ENCODE results near the gene CACNA1I.
"Not testable (repeated sequence)": the region's sequence is repeated elsewhere in the genome, so short reads cannot be mapped to it uniquely, and the experiment has no call there.

Gene CACNA1I
- 1.1 to 111 (median 33.2) reads per million in 9 experiments for total RNA-seq

DNA sequence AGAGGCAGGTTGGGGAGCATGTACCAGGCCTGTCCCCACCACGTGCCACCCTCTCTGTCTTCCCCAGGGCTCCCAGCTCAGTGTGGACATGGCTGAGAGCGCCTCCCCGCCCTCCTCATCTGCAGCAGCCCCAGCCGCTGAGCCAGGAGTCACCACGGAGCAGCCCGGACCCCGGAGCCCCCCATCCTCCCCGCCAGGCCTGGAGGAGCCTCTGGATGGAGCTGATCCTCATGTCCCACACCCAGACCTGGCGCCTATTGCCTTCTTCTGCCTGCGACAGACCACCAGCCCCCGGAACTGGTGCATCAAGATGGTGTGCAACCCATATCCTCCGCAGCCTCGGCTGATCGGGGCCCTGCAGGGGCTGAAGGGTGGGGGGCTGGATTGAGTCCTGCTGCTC is at the start of gene CACNA1I:
Gene CACNA1I (plus strand): TSS at position 89 of the 400 bp plus-strand sequence. CDS start 0 bp downstream, at position 89.
- H3K9me3 Mint-ChIP-seq: peaks cover 2 to 3% of the 10 kb centered on the region in 2 donors
- H3K4me1 Mint-ChIP-seq (ENCODE audit: low read depth in 2 of 2): peaks cover 7 to 15% of the 10 kb centered on the region in 2 donors
- DNase-seq (no peak), ATAC-seq (replicated peaks) (no peak)
- no peak within 1 kb of the TSS for H3K4me3 Mint-ChIP-seq
- H3K36me3 Mint-ChIP-seq (ENCODE audit: insufficient read depth): peaks cover 4% of the 10 kb centered on the region
- no peak within 1 kb of the TSS for H3K27ac Mint-ChIP-seq
- H3K27me3 Mint-ChIP-seq: peaks cover 9 to 27% of the 10 kb centered on the region in 2 donors

- H3K4me1 Mint-ChIP-seq (ENCODE audit: low read depth in 2 of 2): peaks cover 43 to 45% of the 10 kb centered on the region in 2 donors
- peak overlapping the region; percentile 98 to 99 for H3K4me3 Mint-ChIP-seq
- DNase-seq; H3K27me3 Mint-ChIP-seq; H3K9me3 Mint-ChIP-seq; ATAC-seq (replicated peaks): not testable (repeated sequence)
- peak overlapping the region; percentile 95 to 99 for H3K27ac Mint-ChIP-seq
- peaks cover 71% of the 10 kb centered on the region for H3K36me3 Mint-ChIP-seq (ENCODE audit: insufficient read depth)
These were observed 49.3 kb upstream of the CACNA1I start for GRCh38 chr22:39521106-39521885.

DNA sequence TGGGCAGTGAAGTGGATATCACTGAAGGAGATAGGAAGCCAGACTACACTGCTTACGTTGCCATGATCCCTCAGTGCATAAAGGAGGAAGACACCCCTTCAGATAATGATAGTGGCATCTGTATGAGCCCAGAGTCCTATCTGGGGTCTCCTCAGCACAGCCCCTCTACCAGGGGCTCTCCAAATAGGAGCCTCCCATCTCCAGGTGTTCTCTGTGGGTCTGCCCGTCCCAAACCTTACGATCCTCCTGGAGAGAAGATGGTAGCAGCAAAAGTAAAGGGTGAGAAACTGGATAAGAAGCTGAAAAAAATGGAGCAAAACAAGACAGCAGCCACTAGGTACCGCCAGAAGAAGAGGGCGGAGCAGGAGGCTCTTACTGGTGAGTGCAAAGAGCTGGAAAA is 48.5 kb upstream of the CACNA1I start:
- peaks cover 46 to 49% of the 10 kb centered on the region in 2 donors for H3K4me1 Mint-ChIP-seq (ENCODE audit: low read depth in 2 of 2)

DNA sequence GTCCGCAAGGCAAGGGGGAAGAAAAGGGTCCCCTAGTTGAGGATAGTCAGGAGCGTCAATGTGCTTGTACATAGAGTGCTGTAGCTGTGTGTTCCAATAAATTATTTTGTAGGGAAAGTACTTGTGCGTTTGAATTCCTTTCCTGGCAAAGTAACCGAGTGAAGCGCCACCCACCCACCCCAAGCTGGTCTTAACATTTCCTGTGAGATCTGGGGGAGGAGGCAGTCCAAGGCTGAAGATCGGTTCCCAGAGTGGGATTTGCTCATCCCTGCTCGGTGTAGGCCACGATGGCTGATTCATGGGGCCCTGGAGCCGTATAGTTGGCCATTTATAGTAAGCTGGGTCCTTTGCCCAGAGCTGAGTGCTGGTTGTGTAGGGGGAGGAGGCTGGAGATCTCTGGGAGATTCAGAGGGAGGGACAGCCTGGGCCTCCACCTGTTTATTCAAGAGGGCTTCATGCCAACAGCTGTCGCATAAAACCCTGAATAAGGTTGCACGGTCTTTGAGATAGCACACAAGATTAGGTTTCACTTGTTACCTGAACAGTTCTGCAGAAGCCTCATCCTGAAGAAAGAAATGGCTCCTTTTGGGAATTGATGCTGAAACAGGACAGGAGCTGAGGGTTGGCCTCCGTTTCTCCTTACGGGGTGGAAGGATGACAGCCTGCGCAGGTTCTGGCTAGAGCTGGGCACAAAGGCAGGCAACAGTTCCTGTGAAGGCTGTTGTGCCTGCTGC is 47.8 kb upstream of the CACNA1I start:
- Mint-ChIP-seq H3K27ac (peak overlapping the region; percentile 95 to 99), H3K27me3 (no peaks in the 10 kb centered on the region), H3K4me3 (peak overlapping the region; percentile 98 to 99), H3K36me3 (ENCODE audit: insufficient read depth) (peaks cover 73% of the 10 kb centered on the region), H3K9me3 (no peaks in the 10 kb centered on the region), H3K4me1 (ENCODE audit: low read depth in 2 of 2) (peaks cover 52 to 55% of the 10 kb centered on the region in 2 donors)
- ATAC-seq (replicated peaks) (no peak), DNase-seq (no peak)

More for the DNA sequence above, 48.5 kb upstream of the CACNA1I start:
- not testable (repeated sequence) for H3K27me3 Mint-ChIP-seq; ATAC-seq (replicated peaks); DNase-seq; H3K9me3 Mint-ChIP-seq
- H3K4me3 Mint-ChIP-seq: peak overlapping the region; percentile 98 to 99
- peak overlapping the region; percentile 95 to 99 for H3K27ac Mint-ChIP-seq
- H3K36me3 Mint-ChIP-seq (ENCODE audit: insufficient read depth): peaks cover 69% of the 10 kb centered on the region

GRCh38 chr22:39524089-39524752 is 46.3 kb upstream of the CACNA1I start:
- DNase-seq (no peak), ATAC-seq (replicated peaks) (no peak)
- H3K27me3 Mint-ChIP-seq: no peaks in the 10 kb centered on the region
- peaks cover 64% of the 10 kb centered on the region in 2 donors for H3K4me1 Mint-ChIP-seq (ENCODE audit: low read depth in 2 of 2)
- peak overlapping the region; percentile 50 to 62 for H3K4me3 Mint-ChIP-seq
- peaks cover 79% of the 10 kb centered on the region for H3K36me3 Mint-ChIP-seq (ENCODE audit: insufficient read depth)
- peak overlapping the region in 1 of 2 donors; percentile 99 for H3K27ac Mint-ChIP-seq
- no peaks in the 10 kb centered on the region for H3K9me3 Mint-ChIP-seq

- peak overlapping the region; percentile 94 to 99 for H3K27ac Mint-ChIP-seq
- no peaks in the 10 kb centered on the region for H3K27me3 Mint-ChIP-seq
- H3K4me1 Mint-ChIP-seq (ENCODE audit: low read depth in 2 of 2): peaks cover 66 to 70% of the 10 kb centered on the region in 2 donors
- no peaks in the 10 kb centered on the region for H3K9me3 Mint-ChIP-seq
- peak overlapping the region; percentile 50 to 62 for H3K4me3 Mint-ChIP-seq
- DNase-seq: no peak
- peaks cover 78% of the 10 kb centered on the region for H3K36me3 Mint-ChIP-seq (ENCODE audit: insufficient read depth)
- no peak for ATAC-seq (replicated peaks)
These were observed 45.5 kb upstream of the CACNA1I start for GRCh38 chr22:39524753-39525657.

DNA sequence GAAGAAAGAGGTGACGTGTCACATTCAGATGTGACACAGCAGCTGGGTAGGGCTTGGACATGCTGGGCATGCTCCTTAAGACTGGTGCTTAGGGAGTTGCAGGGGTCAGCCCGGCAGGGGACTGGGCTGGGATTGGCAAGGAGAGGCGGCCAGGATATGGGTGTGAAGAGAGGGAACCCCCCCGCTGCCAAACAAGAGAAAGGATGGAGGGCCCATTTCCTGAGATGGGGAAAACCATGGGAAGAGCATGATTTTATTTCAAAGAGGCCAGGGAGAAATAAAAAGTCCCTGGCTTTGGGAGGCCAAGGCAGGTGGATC is 44.9 kb upstream of the CACNA1I start:
- Mint-ChIP-seq H3K27ac (peak overlapping the region; percentile 94 to 99), H3K4me1 (ENCODE audit: low read depth in 2 of 2) (peaks cover 69 to 73% of the 10 kb centered on the region in 2 donors), H3K36me3 (ENCODE audit: insufficient read depth) (peaks cover 73% of the 10 kb centered on the region), H3K9me3 (no peaks in the 10 kb centered on the region), H3K4me3 (peak overlapping the region; percentile 12 to 42), H3K27me3 (no peaks in the 10 kb centered on the region)
- ATAC-seq (replicated peaks): no peak
- DNase-seq: no peak

GRCh38 chr22:39526736-39527171 is 43.8 kb upstream of the CACNA1I start:
- H3K27me3 Mint-ChIP-seq: no peaks in the 10 kb centered on the region
- H3K4me3 Mint-ChIP-seq: peak overlapping the region; percentile 34 to 40
- H3K9me3 Mint-ChIP-seq: no peaks in the 10 kb centered on the region
- DNase-seq (peak in 1 of 3 experiments; percentile 12), ATAC-seq (replicated peaks) (peak; percentile 36)
- peaks cover 77 to 78% of the 10 kb centered on the region in 2 donors for H3K4me1 Mint-ChIP-seq (ENCODE audit: low read depth in 2 of 2)
- H3K27ac Mint-ChIP-seq: peak overlapping the region; percentile 72 to 99
- H3K36me3 Mint-ChIP-seq (ENCODE audit: insufficient read depth): peaks cover 67% of the 10 kb centered on the region

DNA sequence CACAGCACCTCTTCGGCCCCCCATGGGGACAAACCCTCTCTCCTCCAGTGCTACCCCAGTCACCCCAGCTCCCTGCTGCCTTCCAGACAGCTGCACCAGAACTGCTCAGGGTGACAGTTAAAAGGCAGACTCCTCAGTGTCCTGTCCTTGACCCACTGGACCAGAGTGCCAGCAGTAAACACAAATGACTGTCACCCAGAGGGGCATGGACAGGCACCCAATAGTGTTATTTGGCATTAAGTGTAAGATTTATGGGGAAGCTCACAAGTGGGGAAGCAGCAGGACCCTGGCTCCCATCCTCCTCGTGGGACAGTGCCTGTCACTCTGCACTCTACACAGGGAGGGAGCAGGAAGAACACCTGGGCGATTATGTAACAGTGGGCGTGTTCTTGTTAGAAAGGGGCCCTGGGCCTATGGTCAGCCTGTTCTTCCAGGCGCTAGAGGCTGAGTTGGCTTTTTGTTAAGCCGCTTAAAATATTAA is 43.0 kb upstream of the CACNA1I start:
- no peaks in the 10 kb centered on the region for H3K9me3 Mint-ChIP-seq
- peak overlapping the region; percentile 34 to 40 for H3K4me3 Mint-ChIP-seq
- no peak for DNase-seq
- H3K36me3 Mint-ChIP-seq (ENCODE audit: insufficient read depth): peaks cover 64% of the 10 kb centered on the region
- no peak for ATAC-seq (replicated peaks)
- H3K4me1 Mint-ChIP-seq (ENCODE audit: low read depth in 2 of 2): peaks cover 75 to 76% of the 10 kb centered on the region in 2 donors
- no peaks in the 10 kb centered on the region for H3K27me3 Mint-ChIP-seq
- peak overlapping the region; percentile 72 to 99 for H3K27ac Mint-ChIP-seq

DNA sequence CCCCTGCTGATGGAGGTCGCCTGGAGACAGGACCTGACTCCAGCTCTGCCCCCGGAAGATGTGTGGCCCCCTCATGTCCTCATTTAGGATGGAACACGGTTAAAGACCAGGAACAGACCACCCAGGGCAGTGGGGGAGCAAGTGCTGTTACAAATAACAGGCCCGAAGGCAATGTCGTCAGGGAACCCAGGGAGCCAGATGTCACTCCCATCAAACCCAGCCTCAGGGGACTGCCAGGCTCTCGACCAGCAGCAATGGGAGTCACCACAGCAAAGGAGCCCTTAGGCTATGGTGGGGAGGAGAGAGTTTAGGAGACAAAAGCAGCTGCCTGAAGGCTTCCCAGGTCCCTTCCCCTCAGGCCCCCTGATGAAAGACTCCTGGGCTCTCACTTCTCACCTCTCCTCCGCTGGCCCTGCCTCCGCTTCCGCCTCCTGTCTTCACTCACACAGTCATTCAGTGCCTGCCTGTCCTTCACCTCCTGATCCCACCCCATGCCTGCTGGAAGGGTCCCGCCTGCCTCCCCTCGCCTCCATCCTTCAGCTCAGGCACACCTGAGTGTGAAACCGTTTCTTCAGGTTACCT is 42.4 kb upstream of the CACNA1I start:
- Mint-ChIP-seq H3K4me3 (peak overlapping the region; percentile 96 to 98), H3K27ac (peak overlapping the region; percentile 88 to 99), H3K4me1 (ENCODE audit: low read depth in 2 of 2) (peaks cover 68 to 71% of the 10 kb centered on the region in 2 donors), H3K36me3 (ENCODE audit: insufficient read depth) (peaks cover 63% of the 10 kb centered on the region), H3K9me3 (no peaks in the 10 kb centered on the region), H3K27me3 (no peaks in the 10 kb centered on the region)
- DNase-seq (no peak), ATAC-seq (replicated peaks) (no peak)

DNA sequence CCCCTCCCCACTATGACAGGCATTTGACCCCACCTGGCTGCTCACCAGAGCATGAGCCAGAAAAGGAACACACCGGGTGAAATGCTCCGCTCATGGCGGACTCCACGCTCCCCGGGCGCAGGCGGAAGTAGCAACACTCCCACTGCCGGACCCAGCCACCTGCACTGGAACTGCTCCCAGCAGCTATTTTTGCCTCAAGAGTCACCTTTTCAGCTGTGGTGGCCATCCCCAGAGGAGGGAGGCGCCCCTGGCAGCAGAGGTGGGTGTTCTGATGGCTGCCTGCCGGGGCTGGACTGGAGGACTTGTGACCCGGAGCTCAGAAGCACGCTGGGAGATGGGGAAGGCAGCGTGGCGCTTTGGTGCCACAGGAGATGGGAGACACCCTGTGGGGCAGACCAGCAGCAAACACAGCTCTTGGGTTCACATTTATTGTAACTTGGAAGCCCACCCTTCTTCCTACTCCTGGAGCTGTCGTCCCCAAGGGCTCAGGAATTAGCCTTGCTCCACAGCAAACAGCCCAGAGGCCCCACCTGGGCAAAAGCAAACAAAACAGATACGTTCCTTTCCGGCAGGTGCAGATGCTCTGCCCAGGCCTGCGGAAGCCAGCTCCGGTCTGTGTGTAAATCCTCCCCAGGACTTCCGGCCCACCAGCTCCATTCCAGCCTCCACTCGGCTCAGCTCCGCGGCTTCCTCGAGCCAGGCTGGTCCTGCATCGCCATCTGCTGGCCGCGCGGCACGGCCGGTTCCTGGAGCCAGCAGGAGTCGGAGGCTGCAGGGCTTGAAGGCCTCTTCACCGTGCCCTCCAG is 41.7 kb upstream of the CACNA1I start:
- H3K36me3 Mint-ChIP-seq (ENCODE audit: insufficient read depth): peaks cover 56% of the 10 kb centered on the region

More for the DNA sequence above, 41.7 kb upstream of the CACNA1I start:
- Mint-ChIP-seq H3K27me3 (no peaks in the 10 kb centered on the region), H3K9me3 (no peaks in the 10 kb centered on the region), H3K4me3 (peak overlapping the region; percentile 96 to 98), H3K4me1 (ENCODE audit: low read depth in 2 of 2) (peaks cover 65 to 68% of the 10 kb centered on the region in 2 donors), H3K27ac (peak overlapping the region; percentile 88 to 99)
- peak; percentile 88 to 91 (median 90) for DNase-seq
- peak; percentile 49 for ATAC-seq (replicated peaks)
